ENCODE measurements around the gene TM4SF18. TPM values are rescaled to one million over a fixed set of nuclear protein-coding genes. Genes with fewer than 3 reads are reported as not detected.

The TM4SF18 gene
- polyA plus RNA-seq, 1 donor from 2014 or later, result not detected

DNA sequence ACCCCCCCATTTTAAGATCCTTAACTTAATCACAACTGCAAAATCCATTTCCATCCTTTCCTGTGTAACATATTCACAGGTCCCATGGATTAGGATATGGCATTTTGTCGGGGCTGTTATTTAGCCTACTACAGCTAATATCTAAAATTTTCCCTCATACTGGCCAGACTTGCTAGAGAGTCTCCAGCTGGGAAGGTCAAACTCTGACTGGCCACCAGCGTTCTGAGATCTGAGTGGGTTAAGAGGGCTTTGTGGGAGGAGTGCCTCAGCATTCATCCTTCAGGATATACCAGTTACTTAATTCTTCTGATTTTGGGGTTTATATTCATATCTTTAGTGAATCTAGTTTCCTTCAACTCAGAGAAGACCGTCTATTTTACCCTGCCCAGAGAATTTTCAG lies 17.7 kb downstream of the TM4SF18 start:
- no peaks in the 10 kb centered on the region for H4K20me1 ChIP-seq (ENCODE audit: insufficient read depth)
- no peaks in the 10 kb centered on the region for H3K79me2 ChIP-seq (replicated peaks; ENCODE audit: insufficient read depth, low read length)
- no peak overlapping the region for H3K27ac ChIP-seq (ENCODE audit: low read length)
- no peaks in the 10 kb centered on the region for H3F3A ChIP-seq (ENCODE audit: insufficient read depth, low read length, poor library complexity, severe bottlenecking)
- no peaks in the 10 kb centered on the region for H3K9me2 ChIP-seq (ENCODE audit: insufficient read depth, low read length)
- H3K9me3 ChIP-seq (ENCODE audit: low read length), result no peaks in the 10 kb centered on the region
- H3K4me2 ChIP-seq (ENCODE audit: low read length), result no peak overlapping the region
- no peaks in the 10 kb centered on the region for H3K36me3 ChIP-seq (ENCODE audit: insufficient read depth, low read length)
- no peak overlapping the region for H2AFZ ChIP-seq (ENCODE audit: low read depth, low read length)
- no peaks in the 10 kb centered on the region for H3K27me3 ChIP-seq (ENCODE audit: insufficient read depth, low read depth, low read length)
- H3K9ac ChIP-seq (ENCODE audit: low read length), result no peak overlapping the region
- no peak for TF ChIP-seq POLR2AphosphoS5 (IDR thresholded peaks at IDR 0.05)
- no peak for TF ChIP-seq TAF1 (IDR thresholded peaks at IDR 0.05; ENCODE audit: low read depth)
- no peak overlapping the region for H3K4me3 ChIP-seq (ENCODE audit: low read length)

DNA sequence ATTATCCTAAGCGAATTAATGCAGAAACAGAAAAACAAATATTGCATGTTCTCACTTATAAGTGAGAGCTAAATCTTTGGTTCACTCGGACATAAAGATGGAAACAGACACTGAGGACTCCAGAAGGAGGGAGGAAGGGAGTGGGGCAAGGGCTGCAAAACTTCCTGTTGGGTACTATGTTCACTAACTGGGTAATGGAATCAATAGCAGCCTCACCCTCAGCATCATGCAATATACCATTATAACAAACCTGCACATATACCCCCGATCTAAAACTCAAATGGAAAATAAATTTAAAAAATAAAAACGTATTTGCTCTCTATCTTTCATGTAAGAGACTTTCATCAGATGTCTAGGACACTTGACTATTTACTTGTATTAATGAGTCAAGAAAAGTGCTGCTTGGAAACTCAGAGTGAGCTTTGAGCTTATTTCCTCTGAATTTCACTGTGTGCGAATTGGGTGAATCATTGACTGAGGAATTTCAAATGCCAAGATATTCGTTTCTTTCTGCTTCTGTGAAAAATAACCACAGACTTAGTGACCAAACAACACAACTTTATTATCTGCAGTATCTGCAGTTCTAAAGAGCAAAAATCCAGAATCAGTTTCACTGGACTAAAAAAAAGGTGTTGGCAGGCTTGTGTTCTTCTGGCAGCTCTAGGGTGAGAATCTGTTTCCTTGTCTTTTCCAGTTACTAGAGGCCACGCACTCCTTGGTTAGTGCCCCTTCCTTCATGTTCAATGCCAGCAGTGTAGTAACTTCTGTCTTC lies 18.4 kb downstream of the TM4SF18 start:
- Histone ChIP-seq H3K4me3 (ENCODE audit: low read length) (no peak overlapping the region), H3K4me2 (ENCODE audit: low read length) (no peak overlapping the region), H2AFZ (ENCODE audit: low read depth, low read length) (no peak overlapping the region), H3K9ac (ENCODE audit: low read length) (no peak overlapping the region), H3K36me3 (ENCODE audit: insufficient read depth, low read length) (no peaks in the 10 kb centered on the region), H3K27ac (ENCODE audit: low read length) (no peak overlapping the region), H3K9me3 (ENCODE audit: low read length) (no peaks in the 10 kb centered on the region), H3K79me2 (replicated peaks; ENCODE audit: insufficient read depth, low read length) (no peaks in the 10 kb centered on the region), H3K9me2 (ENCODE audit: insufficient read depth, low read length) (no peaks in the 10 kb centered on the region), H3K27me3 (ENCODE audit: insufficient read depth, low read depth, low read length) (no peaks in the 10 kb centered on the region), H3F3A (ENCODE audit: insufficient read depth, low read length, poor library complexity, severe bottlenecking) (no peaks in the 10 kb centered on the region), H4K20me1 (ENCODE audit: insufficient read depth) (no peaks in the 10 kb centered on the region)
- TF ChIP-seq, protein P1, sequence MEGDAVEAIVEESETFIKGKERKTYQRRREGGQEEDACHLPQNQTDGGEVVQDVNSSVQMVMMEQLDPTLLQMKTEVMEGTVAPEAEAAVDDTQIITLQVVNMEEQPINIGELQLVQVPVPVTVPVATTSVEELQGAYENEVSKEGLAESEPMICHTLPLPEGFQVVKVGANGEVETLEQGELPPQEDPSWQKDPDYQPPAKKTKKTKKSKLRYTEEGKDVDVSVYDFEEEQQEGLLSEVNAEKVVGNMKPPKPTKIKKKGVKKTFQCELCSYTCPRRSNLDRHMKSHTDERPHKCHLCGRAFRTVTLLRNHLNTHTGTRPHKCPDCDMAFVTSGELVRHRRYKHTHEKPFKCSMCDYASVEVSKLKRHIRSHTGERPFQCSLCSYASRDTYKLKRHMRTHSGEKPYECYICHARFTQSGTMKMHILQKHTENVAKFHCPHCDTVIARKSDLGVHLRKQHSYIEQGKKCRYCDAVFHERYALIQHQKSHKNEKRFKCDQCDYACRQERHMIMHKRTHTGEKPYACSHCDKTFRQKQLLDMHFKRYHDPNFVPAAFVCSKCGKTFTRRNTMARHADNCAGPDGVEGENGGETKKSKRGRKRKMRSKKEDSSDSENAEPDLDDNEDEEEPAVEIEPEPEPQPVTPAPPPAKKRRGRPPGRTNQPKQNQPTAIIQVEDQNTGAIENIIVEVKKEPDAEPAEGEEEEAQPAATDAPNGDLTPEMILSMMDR (IDR thresholded peaks at IDR 0.05; ENCODE audit: poor library complexity, severe bottlenecking), result no peak
- TF ChIP-seq POLR2AphosphoS5 (IDR thresholded peaks at IDR 0.05) (no peak), RAD21 (conservative IDR thresholded peaks at IDR 0.05) (no peak), TAF1 (IDR thresholded peaks at IDR 0.05; ENCODE audit: low read depth) (no peak), EP300 (conservative IDR thresholded peaks at IDR 0.05; ENCODE audit: poor library complexity, severe bottlenecking) (no peak), SMC3 (conservative IDR thresholded peaks at IDR 0.05; ENCODE audit: poor library complexity) (no peak), EZH2 (IDR thresholded peaks at IDR 0.05; ENCODE audit: borderline replicate concordance, insufficient read depth, low read length, poor library complexity, severe bottlenecking) (no peak), MXI1 (conservative IDR thresholded peaks at IDR 0.05; ENCODE audit: poor library complexity, severe bottlenecking) (no peak)
- TF ChIP-seq, protein P2, sequence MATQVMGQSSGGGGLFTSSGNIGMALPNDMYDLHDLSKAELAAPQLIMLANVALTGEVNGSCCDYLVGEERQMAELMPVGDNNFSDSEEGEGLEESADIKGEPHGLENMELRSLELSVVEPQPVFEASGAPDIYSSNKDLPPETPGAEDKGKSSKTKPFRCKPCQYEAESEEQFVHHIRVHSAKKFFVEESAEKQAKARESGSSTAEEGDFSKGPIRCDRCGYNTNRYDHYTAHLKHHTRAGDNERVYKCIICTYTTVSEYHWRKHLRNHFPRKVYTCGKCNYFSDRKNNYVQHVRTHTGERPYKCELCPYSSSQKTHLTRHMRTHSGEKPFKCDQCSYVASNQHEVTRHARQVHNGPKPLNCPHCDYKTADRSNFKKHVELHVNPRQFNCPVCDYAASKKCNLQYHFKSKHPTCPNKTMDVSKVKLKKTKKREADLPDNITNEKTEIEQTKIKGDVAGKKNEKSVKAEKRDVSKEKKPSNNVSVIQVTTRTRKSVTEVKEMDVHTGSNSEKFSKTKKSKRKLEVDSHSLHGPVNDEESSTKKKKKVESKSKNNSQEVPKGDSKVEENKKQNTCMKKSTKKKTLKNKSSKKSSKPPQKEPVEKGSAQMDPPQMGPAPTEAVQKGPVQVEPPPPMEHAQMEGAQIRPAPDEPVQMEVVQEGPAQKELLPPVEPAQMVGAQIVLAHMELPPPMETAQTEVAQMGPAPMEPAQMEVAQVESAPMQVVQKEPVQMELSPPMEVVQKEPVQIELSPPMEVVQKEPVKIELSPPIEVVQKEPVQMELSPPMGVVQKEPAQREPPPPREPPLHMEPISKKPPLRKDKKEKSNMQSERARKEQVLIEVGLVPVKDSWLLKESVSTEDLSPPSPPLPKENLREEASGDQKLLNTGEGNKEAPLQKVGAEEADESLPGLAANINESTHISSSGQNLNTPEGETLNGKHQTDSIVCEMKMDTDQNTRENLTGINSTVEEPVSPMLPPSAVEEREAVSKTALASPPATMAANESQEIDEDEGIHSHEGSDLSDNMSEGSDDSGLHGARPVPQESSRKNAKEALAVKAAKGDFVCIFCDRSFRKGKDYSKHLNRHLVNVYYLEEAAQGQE (IDR thresholded peaks at IDR 0.05; ENCODE audit: borderline replicate concordance), result no peak
